ENCODE measurements around the gene SDK1.

- TF ChIP-seq CTCF (conservative IDR thresholded peaks at IDR 0.05) (no peak), ZFX (IDR thresholded peaks at IDR 0.05) (no peak)
These were observed 914.2 kb downstream of the SDK1 start for GRCh38 chr7:4215176-4215720.
